ENCODE measurements around the gene SLC25A13.
"Not testable (repeated sequence)": the region's sequence is repeated elsewhere in the genome, so short reads cannot be mapped to it uniquely, and the experiment has no call there.

The SLC25A13 gene

DNA sequence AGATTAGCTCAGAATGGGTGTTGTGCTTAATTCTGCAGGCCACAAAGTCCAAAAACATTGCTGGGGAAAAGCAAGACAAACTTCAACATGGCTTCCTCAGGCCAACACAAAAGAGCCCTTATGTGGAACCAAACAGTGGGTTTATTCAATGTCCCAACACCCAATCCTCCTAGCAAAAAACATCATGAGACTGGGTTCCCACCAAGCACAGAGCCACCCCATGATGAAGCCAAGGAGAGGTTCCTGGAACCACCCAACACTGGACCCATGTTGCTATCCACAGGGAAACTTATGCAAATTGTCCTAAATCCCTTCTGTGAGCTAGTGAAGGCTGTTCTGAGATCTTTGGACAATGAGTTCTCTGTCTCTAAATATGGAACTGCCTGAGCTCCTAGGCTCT is 24.0 kb downstream of the SLC25A13 start:
- no peak for DNase-seq

DNA sequence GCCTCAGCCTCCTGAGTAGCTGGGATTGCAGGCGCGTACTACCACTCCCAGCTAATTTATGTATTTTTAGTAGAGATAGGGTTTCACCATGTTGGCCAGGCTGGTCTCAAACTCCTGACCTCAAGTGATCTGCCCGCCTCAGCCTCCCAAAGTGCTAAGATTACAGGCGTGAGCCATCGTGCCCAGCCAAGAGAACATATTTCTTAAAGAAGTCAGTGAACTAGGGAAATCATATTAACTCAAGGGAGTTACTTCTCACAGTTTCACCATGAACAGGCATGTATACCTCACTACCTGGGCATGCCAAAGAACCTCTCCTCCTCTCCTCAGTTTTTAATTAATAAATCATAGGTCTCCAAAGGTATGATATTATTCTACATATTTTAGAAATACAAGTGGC is 24.5 kb downstream of the SLC25A13 start:
- DNase-seq, result not testable (repeated sequence)

GRCh38 chr7:96293911-96294310 is 28.0 kb downstream of the SLC25A13 start:
- DNase-seq, result not testable (repeated sequence)

DNA sequence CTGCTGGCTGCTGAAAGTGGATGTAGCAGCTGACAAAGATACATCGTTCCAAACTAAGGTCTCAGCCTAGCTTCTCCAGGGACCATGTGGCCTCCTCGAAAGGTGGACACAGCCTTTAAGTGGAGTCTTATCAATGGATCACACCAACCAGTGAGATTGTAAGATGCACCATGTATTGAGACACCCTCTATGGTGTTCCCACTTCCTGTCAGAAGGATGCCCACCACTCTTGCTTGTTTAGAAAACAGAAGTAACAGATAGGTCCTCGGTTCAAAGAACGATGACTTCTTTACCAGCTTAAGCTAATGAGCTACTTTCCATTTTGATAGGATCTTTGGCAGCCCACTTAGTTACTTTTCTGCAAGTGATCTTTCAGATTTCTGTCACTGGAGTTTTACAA is 34.3 kb downstream of the SLC25A13 start:
- DNase-seq, result no peak

GRCh38 chr7:96287132-96287531 is 34.8 kb downstream of the SLC25A13 start:
- no peak for DNase-seq

DNA sequence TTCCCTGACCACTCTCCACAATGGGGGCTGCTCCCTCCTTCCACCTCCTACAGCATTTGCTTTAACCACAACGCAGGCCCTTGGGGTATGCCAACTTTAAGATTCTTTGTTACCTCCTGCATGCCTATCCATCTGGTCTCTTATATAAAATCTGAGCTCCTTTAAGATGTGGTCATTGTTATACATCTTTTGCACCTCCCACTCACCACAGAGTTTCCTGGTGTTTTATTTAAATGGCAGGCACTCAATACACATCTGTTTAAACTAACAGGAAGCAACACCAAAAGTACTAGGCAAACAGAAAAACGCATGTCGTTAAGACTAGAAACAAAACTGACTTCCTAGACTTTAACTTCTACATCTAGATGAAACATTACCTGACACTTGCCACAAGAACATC is 36.3 kb downstream of the SLC25A13 start:
- DNase-seq, result no peak

DNA sequence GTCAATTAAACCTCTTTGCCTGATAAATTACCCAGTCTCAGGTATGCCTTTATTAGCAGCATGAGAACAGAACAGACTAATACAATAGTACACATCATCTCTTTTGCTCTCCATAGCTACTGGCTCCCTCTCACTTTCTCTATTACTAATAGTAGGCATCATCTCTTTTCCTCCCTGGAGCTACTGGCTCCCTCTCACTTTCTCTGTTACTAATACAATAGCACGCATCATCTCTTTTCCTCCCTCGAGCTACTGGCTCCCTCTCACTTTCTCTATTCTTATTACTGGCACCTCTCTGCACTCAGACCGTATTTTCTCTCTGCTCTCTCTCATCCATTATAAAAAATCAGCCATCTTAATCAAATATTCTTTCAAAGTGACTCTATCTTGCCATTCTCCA is 37.1 kb downstream of the SLC25A13 start:
- peak; percentile 6 for DNase-seq

GRCh38 chr7:96284240-96284639 is 37.7 kb downstream of the SLC25A13 start:
- no peak for DNase-seq

GRCh38 chr7:96282835-96283234 is 39.1 kb downstream of the SLC25A13 start:
- no peak for DNase-seq

GRCh38 chr7:96277921-96278320 is 44.0 kb downstream of the SLC25A13 start:
- DNase-seq, result no peak

GRCh38 chr7:96276019-96276418 is 45.9 kb downstream of the SLC25A13 start:
- no peak for DNase-seq

- no peak for DNase-seq
These were observed 48.2 kb downstream of the SLC25A13 start for GRCh38 chr7:96273716-96274115.

- no peak for DNase-seq
These were observed 52.5 kb downstream of the SLC25A13 start for GRCh38 chr7:96269246-96269994.

- no peak for DNase-seq
These were observed 55.3 kb downstream of the SLC25A13 start for GRCh38 chr7:96266580-96266979.

DNA sequence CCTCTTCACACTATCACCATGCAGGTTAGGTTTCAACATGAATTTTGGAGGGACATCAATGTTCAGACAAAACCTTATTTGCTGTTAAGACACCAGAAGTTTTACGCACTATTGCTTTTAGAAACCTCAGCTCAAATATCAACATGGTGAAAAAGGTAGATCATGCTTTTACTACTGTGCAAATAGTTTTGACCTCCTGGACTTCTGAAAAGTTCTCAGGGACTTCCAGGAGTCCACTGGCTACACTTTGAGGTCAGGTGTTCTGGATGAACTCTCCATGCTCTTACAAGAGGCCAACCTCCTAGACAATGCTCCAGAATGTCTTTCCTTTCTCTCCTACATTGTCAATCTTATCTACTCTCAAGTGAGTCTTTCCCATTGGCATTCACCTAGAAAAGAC is 55.9 kb downstream of the SLC25A13 start:
- DNase-seq, result no peak

GRCh38 chr7:96253964-96254363 is 67.9 kb downstream of the SLC25A13 start:
- DNase-seq, result no peak

DNA sequence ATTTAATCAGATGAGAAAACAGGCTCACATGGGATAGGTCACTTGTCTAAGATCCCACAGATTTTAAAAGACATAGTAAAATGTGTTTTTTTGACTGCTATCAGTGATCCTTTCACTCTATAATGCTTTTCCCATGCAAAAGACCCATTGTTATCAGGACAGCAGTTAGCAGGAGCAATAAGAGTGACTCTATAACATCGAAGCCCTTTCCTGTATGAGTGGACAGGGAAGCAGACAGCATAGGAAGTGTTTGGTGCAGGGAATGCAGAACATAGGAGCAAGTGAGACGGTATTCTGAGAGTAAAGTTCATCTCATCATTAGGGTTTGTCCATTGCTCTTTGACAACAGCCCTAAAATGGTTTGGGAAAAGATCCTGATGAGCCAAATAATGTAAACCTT is 68.5 kb downstream of the SLC25A13 start:
- DNase-seq, result no peak

DNA sequence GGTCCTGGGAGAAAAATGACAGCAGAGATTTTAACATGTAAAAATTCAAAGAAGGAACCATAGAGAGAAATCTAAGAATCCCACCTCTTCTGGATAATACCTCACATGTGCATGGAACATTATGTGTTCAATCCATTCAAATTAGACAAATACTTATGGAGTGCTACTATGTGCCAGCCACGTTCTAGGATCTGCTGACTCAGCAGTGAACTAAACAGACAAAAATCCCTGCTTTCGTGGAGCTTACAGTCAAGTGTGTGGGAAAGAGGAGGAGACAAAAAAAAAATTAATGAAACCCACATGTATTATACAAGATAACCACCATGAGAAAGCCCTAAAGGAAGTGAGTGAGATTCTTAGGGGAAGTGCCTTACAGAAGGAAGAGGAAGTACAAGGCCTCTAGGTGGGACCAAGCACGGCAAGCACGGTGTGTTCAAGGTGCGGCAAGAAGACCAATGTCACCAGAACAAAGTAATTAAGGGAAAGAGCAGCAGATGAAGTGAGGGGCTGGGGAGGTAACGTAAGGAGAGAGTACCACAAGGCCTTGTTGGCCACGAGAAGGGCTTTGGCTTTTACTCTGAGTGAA is 71.0 kb downstream of the SLC25A13 start:
- no peak for DNase-seq

DNA sequence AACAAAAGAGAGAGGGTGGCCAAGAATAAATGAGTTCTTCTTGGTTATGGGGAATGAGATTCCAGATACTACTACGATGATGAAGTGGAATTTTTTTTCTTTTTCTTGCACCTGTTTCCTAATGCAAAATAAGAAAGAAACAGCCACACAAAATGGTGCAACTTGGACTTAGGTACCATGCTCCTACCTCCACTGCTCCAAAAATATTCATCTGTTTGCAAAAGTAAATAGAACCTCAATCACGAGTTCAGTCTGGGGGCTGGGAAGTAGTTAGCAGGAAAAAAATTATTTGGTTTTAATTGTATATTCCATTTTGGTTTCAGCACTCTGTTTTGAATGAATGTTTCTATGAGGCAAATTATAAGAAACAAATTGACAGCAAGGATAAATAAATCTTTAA is 73.5 kb downstream of the SLC25A13 start:
- no peak for DNase-seq

GRCh38 chr7:96246919-96247318 is 75.0 kb downstream of the SLC25A13 start:
- no peak for DNase-seq

DNA sequence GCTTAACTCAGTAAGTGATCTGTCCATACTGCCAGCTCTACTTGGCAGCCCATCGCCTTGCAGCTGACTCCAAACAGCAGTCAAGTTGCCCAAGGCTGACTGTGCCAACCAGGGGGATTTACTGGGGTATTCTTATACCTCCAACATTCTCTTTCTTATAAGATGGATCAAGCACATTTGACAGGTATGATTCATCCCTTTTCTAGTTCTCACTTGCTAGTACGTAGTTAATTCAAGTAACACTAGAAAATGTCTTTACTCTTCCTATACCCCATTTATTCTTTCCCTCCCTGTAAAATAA is 77.0 kb downstream of the SLC25A13 start:
- DNase-seq, result no peak

GRCh38 chr7:96244244-96244991 is 77.5 kb downstream of the SLC25A13 start:
- no peak for DNase-seq

DNA sequence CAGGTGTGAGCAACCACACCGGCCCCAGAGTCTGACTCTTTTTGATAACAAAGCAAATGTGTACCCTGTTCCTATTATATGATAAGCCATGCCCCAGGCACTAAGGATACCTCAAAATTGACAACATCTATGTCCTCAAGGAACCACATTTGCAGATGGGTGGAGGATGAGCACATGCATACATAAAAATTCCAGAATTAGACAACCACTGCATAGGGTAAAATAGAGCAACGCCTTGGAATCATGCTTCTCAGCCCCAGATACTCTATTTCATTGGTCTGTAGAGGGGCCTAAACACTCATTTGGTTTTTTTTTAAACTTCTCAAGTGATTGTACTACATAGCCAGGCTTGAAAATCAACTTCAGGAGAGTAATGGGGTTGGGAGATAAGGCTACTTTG is 78.7 kb downstream of the SLC25A13 start:
- DNase-seq, result no peak

DNA sequence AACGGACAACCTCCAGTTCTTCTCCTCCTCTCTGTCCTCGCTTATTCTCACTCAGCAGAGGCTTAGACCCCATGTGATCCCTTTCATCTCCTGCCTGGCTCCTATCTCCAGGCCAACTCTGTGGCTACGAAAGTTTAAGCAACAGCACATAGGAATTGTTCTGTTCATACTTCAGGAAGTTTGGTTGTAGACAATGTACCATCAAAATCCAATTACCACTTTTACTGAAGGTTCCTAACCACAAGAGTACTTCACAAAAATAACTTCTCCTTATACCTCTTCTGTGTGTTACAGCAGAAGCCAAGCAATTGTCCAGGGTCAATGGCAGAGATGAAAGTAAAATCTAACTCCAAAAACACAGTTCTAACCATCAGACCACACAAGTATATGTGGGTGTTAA is 80.0 kb downstream of the SLC25A13 start:
- DNase-seq, result no peak

All from activated naive CD4-positive, alpha-beta T cell treated with Interleukin-2 at 50 U/mL for 16 hours (primary cell).